Neural cell (in vitro differentiated cells): ENCODE results near the gene DNAAF5. TPM values are rescaled to one million over a fixed set of nuclear protein-coding genes. Genes with fewer than 3 reads are reported as not detected.
"Not testable (repeated sequence)": the region's sequence is repeated elsewhere in the genome, so short reads cannot be mapped to it uniquely, and the experiment has no call there.

Experiments used
- H2AFZ ChIP-seq: fragments of 200-600, 300-800 bp; sonication (generic), shearing (Covaris generic); 2 replicates; pipeline ENCODE4 v1.6.0; 2014; ENCODE audit warnings: low read depth, mild to moderate bottlenecking, antibody characterized with exemption, low read length, moderate library complexity
- H3F3A ChIP-seq: fragments of 200-600 bp; shearing (Covaris generic); 2 replicates; pipeline ENCODE4 v1.6.1; 2016; ENCODE audit warnings: mild to moderate bottlenecking, moderate library complexity, mixed read lengths, antibody characterized with exemption, low read length; ENCODE audit not compliant: insufficient read depth, poor library complexity, severe bottlenecking
- H3K27ac ChIP-seq: fragments of 200-600, 300-800 bp; sonication (generic), shearing (Covaris generic); 2 replicates; pipeline ENCODE4 v1.5.1; 2014; ENCODE audit warnings: mild to moderate bottlenecking, low read length, moderate library complexity
- H3K27me3 ChIP-seq: fragments of 300-800, 200-600 bp; sonication (generic), shearing (Covaris generic); 2 replicates; pipeline ENCODE4 v1.6.0; 2014; ENCODE audit warnings: mild to moderate bottlenecking, low read depth, low read length, moderate library complexity; ENCODE audit not compliant: insufficient read depth
- H3K36me3 ChIP-seq: fragments of 300-800, 200-600 bp; sonication (generic), shearing (Covaris generic); 2 replicates; pipeline ENCODE4 v1.5.1; 2014; ENCODE audit warnings: mild to moderate bottlenecking, antibody characterized with exemption, low read length, moderate library complexity; ENCODE audit not compliant: insufficient read depth
- H3K4me2 ChIP-seq: fragments of 300-800, 200-600 bp; sonication (generic), shearing (Covaris generic); 2 replicates; pipeline ENCODE4 v1.6.0; 2014; ENCODE audit warnings: mild to moderate bottlenecking, low read length
- H3K4me3 ChIP-seq: fragments of 300-800, 200-600 bp; sonication (generic), shearing (Covaris generic); 2 replicates; pipeline ENCODE4 v1.5.1; 2014; ENCODE audit warnings: mild to moderate bottlenecking, low read length, moderate library complexity
- H3K79me2 ChIP-seq: fragments of 200-600 bp; shearing (Covaris generic); replicated peaks from 2 replicates; pipeline ENCODE4 v1.6.0; 2014; ENCODE audit warnings: mild to moderate bottlenecking, low read length, moderate library complexity; ENCODE audit not compliant: insufficient read depth
- H3K9ac ChIP-seq: fragments of 300-800, 200-600 bp; sonication (generic), shearing (Covaris generic); 2 replicates; pipeline ENCODE4 v1.6.1; 2016; ENCODE audit warnings: mild to moderate bottlenecking, low read length, mixed read lengths
- H3K9me2 ChIP-seq: fragments of 200-600 bp; shearing (Covaris generic); 2 replicates; pipeline ENCODE4 v1.6.1; 2016; ENCODE audit warnings: mild to moderate bottlenecking, low read length, mixed read lengths; ENCODE audit not compliant: insufficient read depth
- H3K9me3 ChIP-seq: fragments of 200-600, 300-800 bp; sonication (generic), shearing (Covaris generic); 2 replicates; pipeline ENCODE4 v1.6.1; 2016; ENCODE audit warnings: mild to moderate bottlenecking, mixed run types, low read length, moderate library complexity, mixed read lengths
- H4K20me1 ChIP-seq: fragments of 200-600 bp; shearing (Covaris generic); 2 replicates; pipeline ENCODE4 v1.6.1; 2016; ENCODE audit warnings: mild to moderate bottlenecking, mixed run types; ENCODE audit not compliant: insufficient read depth
- EP300 ChIP-seq: fragments of 450-650 bp; conservative IDR thresholded peaks from 2 replicates; pipeline ENCODE4 v1.6.1; 2014; ENCODE audit warnings: antibody characterized with exemption, mild to moderate bottlenecking, moderate library complexity; ENCODE audit not compliant: poor library complexity, severe bottlenecking
- POLR2AphosphoS5 ChIP-seq: IDR thresholded peaks from 2 replicates; pipeline ENCODE4 v1.6.1; 2012
- SMC3 ChIP-seq: fragments of 450-650 bp; conservative IDR thresholded peaks from 2 replicates; pipeline ENCODE4 v1.6.1; 2014; ENCODE audit warnings: antibody characterized with exemption, mild to moderate bottlenecking, moderate library complexity; ENCODE audit not compliant: poor library complexity
- polyA plus RNA-seq: library from polyadenylated mRNA; depleted of rRNA; stranded (reverse); fragments of >200 nt; gene quantifications from 2 replicates; pipeline ENCODE4 v1.2.3, GENCODE V29; 2014
- TF ChIP-seq, protein P1 (sequence below): fragments of 450-650 bp; IDR thresholded peaks from 2 replicates; pipeline ENCODE4 v1.5.1; 2014; ENCODE audit warnings: antibody characterized with exemption, mild to moderate bottlenecking, moderate library complexity; ENCODE audit not compliant: poor library complexity, severe bottlenecking
- TF ChIP-seq, protein P2 (sequence below): IDR thresholded peaks from 2 replicates; pipeline ENCODE4 v1.6.1; 2012; ENCODE audit warnings: borderline replicate concordance

DNAAF5 gene
- polyA plus RNA-seq, 1 donor from 2014 or later, result 5.3 TPM

DNA sequence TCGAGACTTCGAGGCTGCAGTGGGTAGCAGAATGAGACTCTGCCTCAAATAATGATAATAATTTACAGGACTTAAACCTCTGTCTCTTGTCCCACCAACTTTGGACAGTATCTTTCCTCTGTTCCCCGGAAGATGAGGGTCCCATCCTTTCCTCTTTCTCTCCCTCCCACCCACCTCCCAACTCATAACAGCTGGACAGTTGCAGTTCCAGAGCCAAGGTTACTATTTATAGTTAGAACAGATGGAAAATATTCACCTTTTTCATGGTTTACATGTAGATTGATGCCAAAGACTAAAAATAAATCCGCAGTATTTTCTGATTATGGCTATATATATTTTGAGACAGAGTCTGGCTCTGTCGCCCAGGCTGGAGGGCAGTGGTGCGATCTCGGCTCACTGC is 74.2 kb downstream of the DNAAF5 start:
- no peak overlapping the region for H3K9ac ChIP-seq

DNA sequence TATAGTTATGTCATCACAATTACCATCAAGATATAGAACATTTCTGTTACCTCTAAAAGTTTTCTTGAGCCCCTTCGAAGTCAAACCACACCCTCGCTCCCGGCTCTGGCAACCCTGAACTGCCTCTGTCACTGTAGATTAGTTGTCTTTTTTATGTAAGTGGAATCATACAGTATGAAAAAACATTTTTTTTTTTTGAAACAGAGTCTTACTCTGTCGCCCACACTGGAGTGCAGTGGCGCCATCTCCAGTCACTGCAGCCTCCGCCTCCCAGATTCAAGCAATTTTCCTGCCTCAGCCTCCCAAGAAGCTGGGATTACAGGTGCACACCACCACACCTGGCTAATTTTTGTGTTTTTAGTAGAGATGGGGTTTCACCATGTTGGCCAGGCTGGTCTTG is 74.9 kb downstream of the DNAAF5 start:
- not testable (repeated sequence) for H3F3A ChIP-seq, H4K20me1 ChIP-seq, H3K27me3 ChIP-seq, H3K36me3 ChIP-seq, H3K79me2 ChIP-seq, H2AFZ ChIP-seq, H3K4me2 ChIP-seq, H3K9ac ChIP-seq, H3K9me3 ChIP-seq, H3K9me2 ChIP-seq, H3K4me3 ChIP-seq, H3K27ac ChIP-seq

More for the DNA sequence above, 74.2 kb downstream of the DNAAF5 start:
- Histone ChIP-seq H3K36me3 (no peaks in the 10 kb centered on the region), H3K27ac (no peak overlapping the region), H2AFZ (no peak overlapping the region), H3K27me3 (no peaks in the 10 kb centered on the region), H3K4me2 (no peak overlapping the region), H3K4me3 (no peak overlapping the region), H3K9me3 (no peaks in the 10 kb centered on the region), H3F3A (no peaks in the 10 kb centered on the region), H4K20me1 (no peaks in the 10 kb centered on the region), H3K79me2 (no peaks in the 10 kb centered on the region), H3K9me2 (no peaks in the 10 kb centered on the region)
- no peak for TF ChIP-seq EP300
- TF ChIP-seq, protein P1, sequence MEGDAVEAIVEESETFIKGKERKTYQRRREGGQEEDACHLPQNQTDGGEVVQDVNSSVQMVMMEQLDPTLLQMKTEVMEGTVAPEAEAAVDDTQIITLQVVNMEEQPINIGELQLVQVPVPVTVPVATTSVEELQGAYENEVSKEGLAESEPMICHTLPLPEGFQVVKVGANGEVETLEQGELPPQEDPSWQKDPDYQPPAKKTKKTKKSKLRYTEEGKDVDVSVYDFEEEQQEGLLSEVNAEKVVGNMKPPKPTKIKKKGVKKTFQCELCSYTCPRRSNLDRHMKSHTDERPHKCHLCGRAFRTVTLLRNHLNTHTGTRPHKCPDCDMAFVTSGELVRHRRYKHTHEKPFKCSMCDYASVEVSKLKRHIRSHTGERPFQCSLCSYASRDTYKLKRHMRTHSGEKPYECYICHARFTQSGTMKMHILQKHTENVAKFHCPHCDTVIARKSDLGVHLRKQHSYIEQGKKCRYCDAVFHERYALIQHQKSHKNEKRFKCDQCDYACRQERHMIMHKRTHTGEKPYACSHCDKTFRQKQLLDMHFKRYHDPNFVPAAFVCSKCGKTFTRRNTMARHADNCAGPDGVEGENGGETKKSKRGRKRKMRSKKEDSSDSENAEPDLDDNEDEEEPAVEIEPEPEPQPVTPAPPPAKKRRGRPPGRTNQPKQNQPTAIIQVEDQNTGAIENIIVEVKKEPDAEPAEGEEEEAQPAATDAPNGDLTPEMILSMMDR, result no peak

DNA sequence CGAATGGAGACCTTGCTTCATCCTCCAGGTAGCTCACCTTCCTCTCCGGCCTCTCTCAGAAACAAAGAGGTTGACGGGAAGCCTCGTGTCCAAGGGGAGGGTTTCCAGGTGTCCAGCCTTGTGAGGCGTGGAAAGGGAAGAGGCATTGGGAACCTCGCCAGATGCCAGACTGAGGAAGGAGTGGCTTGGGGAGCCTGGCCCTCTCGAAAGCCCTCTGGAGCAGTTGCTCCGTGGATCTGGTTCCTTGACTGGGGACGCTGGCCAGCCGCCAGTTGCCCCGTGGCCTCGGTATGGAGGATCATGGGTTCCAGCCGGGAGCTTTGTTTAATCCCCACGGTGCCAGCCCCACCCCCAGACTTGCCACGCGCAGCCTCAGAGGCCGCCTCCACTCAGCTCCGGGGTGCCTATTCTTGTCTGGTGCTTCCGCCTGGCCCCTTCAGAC is 75.5 kb downstream of the DNAAF5 start:
- no peak overlapping the region for H3K4me3 ChIP-seq
- H2AFZ ChIP-seq, result no peak overlapping the region
- no peak overlapping the region for H3K27ac ChIP-seq

More for the DNA sequence above, 75.5 kb downstream of the DNAAF5 start:
- H3K9ac ChIP-seq, result no peak overlapping the region
- H3K9me3 ChIP-seq, result no peaks in the 10 kb centered on the region
- no peaks in the 10 kb centered on the region for H3F3A ChIP-seq
- no peaks in the 10 kb centered on the region for H3K9me2 ChIP-seq
- TF ChIP-seq SMC3 (no peak), EP300 (no peak), POLR2AphosphoS5 (no peak)
- TF ChIP-seq, protein P2, sequence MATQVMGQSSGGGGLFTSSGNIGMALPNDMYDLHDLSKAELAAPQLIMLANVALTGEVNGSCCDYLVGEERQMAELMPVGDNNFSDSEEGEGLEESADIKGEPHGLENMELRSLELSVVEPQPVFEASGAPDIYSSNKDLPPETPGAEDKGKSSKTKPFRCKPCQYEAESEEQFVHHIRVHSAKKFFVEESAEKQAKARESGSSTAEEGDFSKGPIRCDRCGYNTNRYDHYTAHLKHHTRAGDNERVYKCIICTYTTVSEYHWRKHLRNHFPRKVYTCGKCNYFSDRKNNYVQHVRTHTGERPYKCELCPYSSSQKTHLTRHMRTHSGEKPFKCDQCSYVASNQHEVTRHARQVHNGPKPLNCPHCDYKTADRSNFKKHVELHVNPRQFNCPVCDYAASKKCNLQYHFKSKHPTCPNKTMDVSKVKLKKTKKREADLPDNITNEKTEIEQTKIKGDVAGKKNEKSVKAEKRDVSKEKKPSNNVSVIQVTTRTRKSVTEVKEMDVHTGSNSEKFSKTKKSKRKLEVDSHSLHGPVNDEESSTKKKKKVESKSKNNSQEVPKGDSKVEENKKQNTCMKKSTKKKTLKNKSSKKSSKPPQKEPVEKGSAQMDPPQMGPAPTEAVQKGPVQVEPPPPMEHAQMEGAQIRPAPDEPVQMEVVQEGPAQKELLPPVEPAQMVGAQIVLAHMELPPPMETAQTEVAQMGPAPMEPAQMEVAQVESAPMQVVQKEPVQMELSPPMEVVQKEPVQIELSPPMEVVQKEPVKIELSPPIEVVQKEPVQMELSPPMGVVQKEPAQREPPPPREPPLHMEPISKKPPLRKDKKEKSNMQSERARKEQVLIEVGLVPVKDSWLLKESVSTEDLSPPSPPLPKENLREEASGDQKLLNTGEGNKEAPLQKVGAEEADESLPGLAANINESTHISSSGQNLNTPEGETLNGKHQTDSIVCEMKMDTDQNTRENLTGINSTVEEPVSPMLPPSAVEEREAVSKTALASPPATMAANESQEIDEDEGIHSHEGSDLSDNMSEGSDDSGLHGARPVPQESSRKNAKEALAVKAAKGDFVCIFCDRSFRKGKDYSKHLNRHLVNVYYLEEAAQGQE, result no peak
- TF ChIP-seq, protein P1, result no peak
- H3K79me2 ChIP-seq, result no peaks in the 10 kb centered on the region
- no peaks in the 10 kb centered on the region for H3K27me3 ChIP-seq
- H3K36me3 ChIP-seq, result no peaks in the 10 kb centered on the region
- H3K4me2 ChIP-seq, result no peak overlapping the region
- no peaks in the 10 kb centered on the region for H4K20me1 ChIP-seq
